GM23338 (cell line): ENCODE results near the gene BICRA. TPM values are rescaled to one million over a fixed set of nuclear protein-coding genes. Genes with fewer than 3 reads are reported as not detected.
"Not testable (repeated sequence)": the region's sequence is repeated elsewhere in the genome, so short reads cannot be mapped to it uniquely, and the experiment has no call there.

ENCODE experiments used
- ATAC-seq: fragments of 200-7000 bp; cut with Tn5 transposase; 3 replicates; pipeline ENCODE4 v1.9.1; 2020
- DNase-seq: peaks from one replicate; pipeline ENCODE4 v3.0.0-alpha.2; 2015; ENCODE audit warnings: low spot score
- H2AFZ ChIP-seq: fragments of 200-600 bp; sonication (generic); 2 replicates; pipeline ENCODE4 v1.8.0; 2016; ENCODE audit warnings: antibody characterized with exemption, mild to moderate bottlenecking, moderate library complexity
- H3F3A ChIP-seq: fragments of 200-600 bp; sonication (generic); replicated peaks from 2 replicates; pipeline ENCODE4 v1.8.0; 2017; ENCODE audit warnings: antibody characterized with exemption, mixed run types, low read depth
- H3K27ac ChIP-seq: fragments of 200-600 bp; sonication (generic); 2 replicates; pipeline ENCODE4 v1.6.1; 2016; ENCODE audit warnings: low read depth
- H3K27me3 ChIP-seq: fragments of 200-600 bp; sonication (generic); 2 replicates; pipeline ENCODE4 v1.8.0; 2016; ENCODE audit warnings: mild to moderate bottlenecking, mixed run types, moderate library complexity; ENCODE audit not compliant: insufficient read depth
- H3K36me3 ChIP-seq: fragments of 200-600 bp; sonication (generic); 2 replicates; pipeline ENCODE4 v1.8.0; 2016; ENCODE audit warnings: mild to moderate bottlenecking; ENCODE audit not compliant: insufficient read depth
- H3K4me1 ChIP-seq: fragments of 200-600 bp; sonication (generic); 2 replicates; pipeline ENCODE4 v1.8.0; 2016; ENCODE audit warnings: mild to moderate bottlenecking, moderate library complexity; ENCODE audit not compliant: insufficient read depth
- H3K4me2 ChIP-seq: fragments of 200-600 bp; sonication (generic); 2 replicates; pipeline ENCODE4 v1.7.1; 2017; ENCODE audit warnings: mixed run types
- H3K4me3 ChIP-seq: fragments of 200-600 bp; sonication (generic); 2 replicates; pipeline ENCODE4 v1.6.1; 2016; ENCODE audit warnings: mixed run types
- H3K79me2 ChIP-seq: fragments of 200-600 bp; sonication (generic); replicated peaks from 2 replicates; pipeline ENCODE4 v1.8.0; 2017; ENCODE audit warnings: mild to moderate bottlenecking; ENCODE audit not compliant: insufficient read depth
- H3K9me2 ChIP-seq: fragments of 200-600 bp; sonication (generic); 2 replicates; pipeline ENCODE4 v1.8.0; 2017; ENCODE audit not compliant: insufficient read depth
- H4K20me1 ChIP-seq: fragments of 200-600 bp; sonication (generic); replicated peaks from 2 replicates; pipeline ENCODE4 v1.8.0; 2017; ENCODE audit warnings: mild to moderate bottlenecking; ENCODE audit not compliant: insufficient read depth
- H3K27ac Mint-ChIP-seq: 2 replicates; pipeline ENCODE4 v1.8.0; 2020; ENCODE audit warnings: inconsistent platforms, mild to moderate bottlenecking, moderate library complexity, mixed read lengths
- H3K27me3 Mint-ChIP-seq: 3 replicates; pipeline ENCODE4 v1.8.0; 2022; ENCODE audit warnings: low read depth, mild to moderate bottlenecking, moderate library complexity, mixed read lengths, inconsistent platforms; ENCODE audit not compliant: insufficient read depth, poor library complexity
- H3K36me3 Mint-ChIP-seq: 3 replicates; pipeline ENCODE4 v1.8.0; 2021; ENCODE audit warnings: low read depth, mild to moderate bottlenecking, inconsistent platforms, moderate library complexity, mixed read lengths
- H3K4me1 Mint-ChIP-seq: 3 replicates; pipeline ENCODE4 v1.8.0; 2020; ENCODE audit warnings: mild to moderate bottlenecking, inconsistent platforms, mixed read lengths
- H3K4me3 Mint-ChIP-seq: 3 replicates; pipeline ENCODE4 v1.8.0; 2021; ENCODE audit warnings: moderate library complexity, mild to moderate bottlenecking, inconsistent platforms, mixed read lengths
- H3K9me3 Mint-ChIP-seq: 3 replicates; pipeline ENCODE4 v1.8.0; 2020; ENCODE audit warnings: moderate library complexity, mild to moderate bottlenecking, inconsistent platforms, mixed read lengths
- CREB1 ChIP-seq: fragments of 250-450 bp; sonication (Bioruptor Pico); IDR thresholded peaks from 2 replicates; pipeline ENCODE4 v1.5.0; 2020; ENCODE audit warnings: low read depth, mild to moderate bottlenecking, moderate library complexity
- JUNB ChIP-seq: IDR thresholded peaks from one replicate; pipeline ENCODE4 v1.6.1; 2016; ENCODE audit warnings: antibody characterized with exemption; ENCODE audit not compliant: unreplicated experiment
- NANOG ChIP-seq: IDR thresholded peaks from 2 replicates; pipeline ENCODE4 v1.6.1; 2016; ENCODE audit warnings: antibody characterized with exemption, borderline replicate concordance
- ZNF114 ChIP-seq: fragments of 250-450 bp; sonication (Bioruptor Pico); IDR thresholded peaks from 2 replicates; pipeline ENCODE4 v1.5.0; 2020; ENCODE audit warnings: mild to moderate bottlenecking, moderate library complexity
- polyA plus RNA-seq: library from polyadenylated mRNA; unstranded; fragments of >200 nt; fragmentation: Nextera tagmentation; extraction: Ambion mirVana; gene quantifications from 2 replicates; pipeline ENCODE4 v1.2.1, GENCODE V29; 2016
- total RNA-seq: library from RNA; depleted of rRNA; stranded (reverse); fragments of >200 nt; shearing (Covaris generic); gene quantifications from 2 replicates; pipeline ENCODE4 v1.2.3, GENCODE V29; 2014
- TF ChIP-seq, protein P1 (sequence below): IDR thresholded peaks from one replicate; pipeline ENCODE4 v1.6.1; 2018; ENCODE audit warnings: antibody characterized with exemption; ENCODE audit not compliant: unreplicated experiment
- TF ChIP-seq, protein P2 (sequence below): IDR thresholded peaks from 2 replicates; pipeline ENCODE4 v1.6.1; 2016; ENCODE audit warnings: antibody characterized with exemption
- TF ChIP-seq, protein P3 (sequence below), 2 experiments: fragments of 200-600 bp in 1 of 2; sonication (generic) in 1 of 2; conservative IDR thresholded peaks; 2 replicates each; pipeline versions ENCODE4 v1.5.1 to v1.6.1; 2016 to 2017; ENCODE audit warnings: antibody characterized with exemption in 2 of 2, low read depth in 2 of 2, mild to moderate bottlenecking in 2 of 2, moderate library complexity in 1 of 2

The BICRA gene
- total and polyA plus RNA-seq, 2 experiments from 2014 or later, result 7.0 to 37.7 TPM

DNA sequence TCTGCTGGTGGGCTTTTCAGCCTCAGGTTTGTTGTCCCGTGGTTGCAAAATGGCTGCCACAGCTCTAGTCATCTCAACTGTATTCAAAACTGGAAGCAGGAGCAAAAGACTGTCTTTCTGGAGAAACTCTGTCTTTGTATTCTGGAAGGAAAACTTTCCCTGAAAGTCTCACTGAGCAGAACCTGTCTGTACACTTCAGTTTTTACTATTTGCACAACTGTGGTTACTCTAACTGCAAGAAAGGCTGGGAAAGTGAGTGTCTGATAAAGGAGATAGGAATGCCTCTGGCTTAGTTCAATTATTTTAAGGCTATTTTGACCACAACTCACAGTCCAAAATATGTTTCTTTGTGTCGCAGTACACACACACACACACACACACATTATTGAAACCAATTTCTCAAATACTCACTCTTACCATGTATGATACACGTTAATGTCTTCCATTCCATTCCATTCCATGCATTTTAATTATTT is 54.5 kb downstream of the BICRA start (continued):
- TF ChIP-seq, protein P1, sequence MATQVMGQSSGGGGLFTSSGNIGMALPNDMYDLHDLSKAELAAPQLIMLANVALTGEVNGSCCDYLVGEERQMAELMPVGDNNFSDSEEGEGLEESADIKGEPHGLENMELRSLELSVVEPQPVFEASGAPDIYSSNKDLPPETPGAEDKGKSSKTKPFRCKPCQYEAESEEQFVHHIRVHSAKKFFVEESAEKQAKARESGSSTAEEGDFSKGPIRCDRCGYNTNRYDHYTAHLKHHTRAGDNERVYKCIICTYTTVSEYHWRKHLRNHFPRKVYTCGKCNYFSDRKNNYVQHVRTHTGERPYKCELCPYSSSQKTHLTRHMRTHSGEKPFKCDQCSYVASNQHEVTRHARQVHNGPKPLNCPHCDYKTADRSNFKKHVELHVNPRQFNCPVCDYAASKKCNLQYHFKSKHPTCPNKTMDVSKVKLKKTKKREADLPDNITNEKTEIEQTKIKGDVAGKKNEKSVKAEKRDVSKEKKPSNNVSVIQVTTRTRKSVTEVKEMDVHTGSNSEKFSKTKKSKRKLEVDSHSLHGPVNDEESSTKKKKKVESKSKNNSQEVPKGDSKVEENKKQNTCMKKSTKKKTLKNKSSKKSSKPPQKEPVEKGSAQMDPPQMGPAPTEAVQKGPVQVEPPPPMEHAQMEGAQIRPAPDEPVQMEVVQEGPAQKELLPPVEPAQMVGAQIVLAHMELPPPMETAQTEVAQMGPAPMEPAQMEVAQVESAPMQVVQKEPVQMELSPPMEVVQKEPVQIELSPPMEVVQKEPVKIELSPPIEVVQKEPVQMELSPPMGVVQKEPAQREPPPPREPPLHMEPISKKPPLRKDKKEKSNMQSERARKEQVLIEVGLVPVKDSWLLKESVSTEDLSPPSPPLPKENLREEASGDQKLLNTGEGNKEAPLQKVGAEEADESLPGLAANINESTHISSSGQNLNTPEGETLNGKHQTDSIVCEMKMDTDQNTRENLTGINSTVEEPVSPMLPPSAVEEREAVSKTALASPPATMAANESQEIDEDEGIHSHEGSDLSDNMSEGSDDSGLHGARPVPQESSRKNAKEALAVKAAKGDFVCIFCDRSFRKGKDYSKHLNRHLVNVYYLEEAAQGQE, result no peak
- TF ChIP-seq CREB1 (no peak), ZNF114 (CRISPR knock-in tag) (no peak)

DNA sequence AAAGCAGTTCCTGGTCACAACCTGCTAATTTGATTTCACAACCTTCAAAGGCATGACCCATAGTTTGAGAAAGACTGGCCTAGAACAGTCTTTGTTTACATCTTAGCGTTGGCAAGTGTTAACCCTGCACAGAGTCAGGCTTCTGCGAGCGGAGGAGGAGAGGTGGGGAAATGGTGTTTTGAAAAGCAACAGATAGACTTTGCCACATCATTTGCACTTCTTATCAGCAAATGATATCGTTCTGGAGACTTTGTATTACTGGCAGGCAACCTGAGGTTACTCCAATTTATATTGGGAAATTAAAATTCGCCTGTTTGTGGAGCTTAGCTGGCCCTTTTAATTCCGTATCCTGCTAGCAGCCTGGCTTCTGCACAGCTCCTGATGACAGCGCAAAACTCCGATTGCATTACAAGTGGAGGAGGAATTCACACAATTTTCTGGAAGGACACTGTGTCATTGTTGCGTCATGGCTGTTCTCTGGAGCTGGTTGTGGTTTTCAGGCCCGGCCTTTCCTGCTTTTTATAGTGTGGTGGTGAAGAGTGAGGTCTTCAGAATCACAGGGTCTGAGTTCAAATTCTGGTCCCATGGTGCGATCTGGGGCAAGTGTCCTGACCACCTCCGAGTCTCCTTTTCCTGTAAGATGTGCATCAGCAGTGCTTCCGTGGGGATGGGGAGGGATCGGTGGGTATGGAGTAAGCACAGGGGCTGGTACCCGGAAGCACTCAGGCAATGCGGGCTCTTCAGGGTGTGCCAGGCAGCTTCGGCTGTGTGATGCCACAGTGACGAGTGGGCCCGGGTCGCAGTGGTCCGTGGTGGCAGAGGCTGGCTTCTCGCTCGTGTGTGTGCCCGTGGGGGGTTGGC is 55.2 kb downstream of the BICRA start:
- H3F3A ChIP-seq, result 0 out of 2 replicates have a peak, but pooled peaks cover 2% of the 10 kb centered on the region
- peaks cover 80% of the 10 kb centered on the region for H3K79me2 ChIP-seq
- Mint-ChIP-seq H3K9me3 (no peaks in the 10 kb centered on the region), H3K4me1 (peaks cover 22% of the 10 kb centered on the region), H3K4me3 (no peak overlapping the region), H3K27ac (peak overlapping the region; percentile 33; the same call in 1 of the 2 replicates), H3K27me3 (peaks cover 8% of the 10 kb centered on the region), H3K36me3 (peaks cover 2% of the 10 kb centered on the region; the same call in 1 of the 3 replicates)
- H3K4me2 ChIP-seq, result no peak overlapping the region
- no peaks in the 10 kb centered on the region for H3K9me2 ChIP-seq
- DNase-seq (no peak), ATAC-seq (no peak)
- H4K20me1 ChIP-seq, result peaks cover 32% of the 10 kb centered on the region
- H3K36me3 ChIP-seq, result no peaks in the 10 kb centered on the region
- no peak overlapping the region for H3K27ac ChIP-seq
- H2AFZ ChIP-seq, result no peak overlapping the region
- peaks cover 15% of the 10 kb centered on the region for H3K4me1 ChIP-seq
- TF ChIP-seq, protein P2, sequence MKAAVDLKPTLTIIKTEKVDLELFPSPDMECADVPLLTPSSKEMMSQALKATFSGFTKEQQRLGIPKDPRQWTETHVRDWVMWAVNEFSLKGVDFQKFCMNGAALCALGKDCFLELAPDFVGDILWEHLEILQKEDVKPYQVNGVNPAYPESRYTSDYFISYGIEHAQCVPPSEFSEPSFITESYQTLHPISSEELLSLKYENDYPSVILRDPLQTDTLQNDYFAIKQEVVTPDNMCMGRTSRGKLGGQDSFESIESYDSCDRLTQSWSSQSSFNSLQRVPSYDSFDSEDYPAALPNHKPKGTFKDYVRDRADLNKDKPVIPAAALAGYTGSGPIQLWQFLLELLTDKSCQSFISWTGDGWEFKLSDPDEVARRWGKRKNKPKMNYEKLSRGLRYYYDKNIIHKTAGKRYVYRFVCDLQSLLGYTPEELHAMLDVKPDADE, result no peak
- TF ChIP-seq CREB1 (no peak), NANOG (no peak), JUNB (no peak)
- TF ChIP-seq, protein P3, sequence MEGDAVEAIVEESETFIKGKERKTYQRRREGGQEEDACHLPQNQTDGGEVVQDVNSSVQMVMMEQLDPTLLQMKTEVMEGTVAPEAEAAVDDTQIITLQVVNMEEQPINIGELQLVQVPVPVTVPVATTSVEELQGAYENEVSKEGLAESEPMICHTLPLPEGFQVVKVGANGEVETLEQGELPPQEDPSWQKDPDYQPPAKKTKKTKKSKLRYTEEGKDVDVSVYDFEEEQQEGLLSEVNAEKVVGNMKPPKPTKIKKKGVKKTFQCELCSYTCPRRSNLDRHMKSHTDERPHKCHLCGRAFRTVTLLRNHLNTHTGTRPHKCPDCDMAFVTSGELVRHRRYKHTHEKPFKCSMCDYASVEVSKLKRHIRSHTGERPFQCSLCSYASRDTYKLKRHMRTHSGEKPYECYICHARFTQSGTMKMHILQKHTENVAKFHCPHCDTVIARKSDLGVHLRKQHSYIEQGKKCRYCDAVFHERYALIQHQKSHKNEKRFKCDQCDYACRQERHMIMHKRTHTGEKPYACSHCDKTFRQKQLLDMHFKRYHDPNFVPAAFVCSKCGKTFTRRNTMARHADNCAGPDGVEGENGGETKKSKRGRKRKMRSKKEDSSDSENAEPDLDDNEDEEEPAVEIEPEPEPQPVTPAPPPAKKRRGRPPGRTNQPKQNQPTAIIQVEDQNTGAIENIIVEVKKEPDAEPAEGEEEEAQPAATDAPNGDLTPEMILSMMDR (conservative IDR thresholded peaks at IDR 0.05; ENCODE audit: low read depth in 2 of 2), result no peak
- no peak overlapping the region for H3K4me3 ChIP-seq
- no peaks in the 10 kb centered on the region for H3K27me3 ChIP-seq

DNA sequence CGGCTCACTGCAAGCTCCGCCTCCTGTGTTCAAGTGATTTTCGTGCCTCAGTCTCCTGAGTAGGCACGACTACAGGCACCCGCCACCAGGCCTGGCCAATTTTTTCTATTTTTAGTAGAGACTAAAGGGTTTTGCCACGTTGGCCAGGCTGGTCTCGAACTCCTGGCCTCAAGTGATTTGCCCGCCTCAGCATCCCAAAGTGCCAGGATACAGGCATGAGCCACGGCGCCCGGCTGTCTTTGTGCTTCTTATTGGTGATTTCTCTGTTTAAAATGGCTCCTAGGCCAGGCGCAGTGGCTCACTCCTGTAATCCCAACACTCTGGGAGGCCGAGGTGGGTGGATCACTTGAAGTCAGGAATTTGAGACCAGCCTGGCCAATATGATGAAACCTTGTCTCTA is 59.6 kb downstream of the BICRA start:
- H3K36me3 ChIP-seq, H3K27ac Mint-ChIP-seq, H2AFZ ChIP-seq, H3F3A ChIP-seq, H3K27me3 Mint-ChIP-seq, H3K9me2 ChIP-seq, H3K4me2 ChIP-seq, H3K4me3 ChIP-seq, DNase-seq, ATAC-seq, H3K9me3 Mint-ChIP-seq, H3K27me3 ChIP-seq, H3K4me3 Mint-ChIP-seq: not testable (repeated sequence)
- Histone ChIP-seq H4K20me1 (peaks cover 18% of the 10 kb centered on the region), H3K4me1 (peaks cover 15% of the 10 kb centered on the region), H3K27ac (peak overlapping the region; percentile 88; the same call in 1 of the 2 replicates), H3K79me2 (peaks cover 47% of the 10 kb centered on the region)
- peaks cover 22% of the 10 kb centered on the region for H3K4me1 Mint-ChIP-seq
- H3K36me3 Mint-ChIP-seq, result peaks cover 13% of the 10 kb centered on the region
